Peyer's patch (tissue), 4 donors: ENCODE data around the gene SASH3. TPM values are rescaled to one million over a fixed set of nuclear protein-coding genes. Genes with fewer than 3 reads are reported as not detected.

Experiments
- DNase-seq, 3 donors: peaks; one replicate each; pipeline ENCODE4 v3.0.0-alpha.2; 2017 to 2019
- H3K27ac ChIP-seq, 4 donors: fragments of 200-600 bp; sonication (generic); one replicate each; pipeline ENCODE4 v1.5.1; 2016 to 2019
- H3K27me3 ChIP-seq, 2 donors: fragments of 200-600 bp; sonication (generic); one replicate each; pipeline ENCODE4 v1.5.1; 2019
- H3K36me3 ChIP-seq, 3 donors: fragments of 200-600 bp; sonication (generic); one replicate each; pipeline ENCODE4 v1.5.1; 2016 to 2019
- H3K4me1 ChIP-seq, 4 donors: fragments of 200-600 bp; sonication (generic); one replicate each; pipeline ENCODE4 v1.5.1; 2016 to 2019
- H3K4me3 ChIP-seq, 4 donors: fragments of 200-600 bp; sonication (generic); 1 replicate in 3 of 4; 2 replicates in 1 of 4; pipeline ENCODE4 v1.5.1; 2016 to 2019; ENCODE audit warnings: mild to moderate bottlenecking in 1 of 4
- H3K9me3 ChIP-seq, 4 donors: fragments of 200-600 bp; sonication (generic); one replicate each; pipeline ENCODE4 v1.5.1; 2016 to 2019; ENCODE audit warnings: mild to moderate bottlenecking in 1 of 4
- CTCF ChIP-seq, 6 experiments: fragments of 450-650 bp in 4 of 6; fragments of 200-600 bp in 2 of 6; sonication (generic) in 1 of 6; IDR thresholded peaks; one replicate each; pipeline ENCODE4 v1.5.1; 2017 to 2019; ENCODE audit warnings: antibody characterized with exemption in 6 of 6, mild to moderate bottlenecking in 3 of 6, moderate library complexity in 1 of 6
- POLR2A ChIP-seq, 2 donors: fragments of 450-650 bp; IDR thresholded peaks; one replicate each; pipeline ENCODE4 v1.5.1; 2017; ENCODE audit warnings: antibody characterized with exemption in 2 of 2, mild to moderate bottlenecking in 2 of 2, moderate library complexity in 2 of 2
- total RNA-seq, 4 donors: library from RNA; depleted of rRNA; stranded (reverse); fragments of >200 nt; gene quantifications; one replicate each; pipeline ENCODE4 v1.1.0, GENCODE V29; 2016

Gene SASH3
- 10 to 100 TPM in 1 of 4 donors, 1 to 10 TPM in 3; 2.2 to 45.4 (median 7.7) TPM for total RNA-seq

GRCh38 chrX:129779747-129780146 is at the start of gene SASH3:
SASH3 (plus strand) TSS chrX:129779949; CDS start chrX:129780098, 149 bp downstream.
- H3K27me3 ChIP-seq, result no peaks in the 10 kb centered on the region
- peak within 1 kb of the TSS; percentile 62 to 80 (median 77) for H3K27ac ChIP-seq
- H3K9me3 ChIP-seq, result no peaks in the 10 kb centered on the region
- peak in 1 of 6 experiments; percentile 2 for TF ChIP-seq CTCF (IDR thresholded peaks at IDR 0.05)
- TF ChIP-seq POLR2A (IDR thresholded peaks at IDR 0.05), result peak in 1 of 2 donors; percentile 16
- H3K4me1 ChIP-seq, result peaks cover 0 to 8% (median 3%) of the 10 kb centered on the region in 4 donors
- H3K36me3 ChIP-seq, result no peaks in the 10 kb centered on the region
- peak within 1 kb of the TSS; percentile 31 to 49 (median 42) for H3K4me3 ChIP-seq
- DNase-seq, result peak in 2 of 3 donors; percentile 92 to 95

GRCh38 chrX:129731228-129731627 is 48.5 kb upstream of the SASH3 start:
- no peaks in the 10 kb centered on the region for H3K27me3 ChIP-seq
- no peaks in the 10 kb centered on the region for H3K4me1 ChIP-seq
- no peak for DNase-seq
- no peak overlapping the region for H3K4me3 ChIP-seq
- TF ChIP-seq CTCF (IDR thresholded peaks at IDR 0.05) (no peak), POLR2A (IDR thresholded peaks at IDR 0.05) (no peak)
- no peaks in the 10 kb centered on the region for H3K36me3 ChIP-seq
- H3K27ac ChIP-seq, result no peak overlapping the region
- no peaks in the 10 kb centered on the region for H3K9me3 ChIP-seq

- no peak overlapping the region for H3K4me3 ChIP-seq
- no peak for DNase-seq
- H3K4me1 ChIP-seq, result peaks cover 0 to 11% (median 0%) of the 10 kb centered on the region in 4 donors
- TF ChIP-seq CTCF (IDR thresholded peaks at IDR 0.05) (no peak), POLR2A (IDR thresholded peaks at IDR 0.05) (no peak)
- H3K27me3 ChIP-seq, result no peaks in the 10 kb centered on the region
- no peaks in the 10 kb centered on the region for H3K36me3 ChIP-seq
- peak overlapping the region in 1 of 4 donors; percentile 6 for H3K27ac ChIP-seq
- H3K9me3 ChIP-seq, result no peaks in the 10 kb centered on the region
Measured at GRCh38 chrX:129732857-129733256, 46.9 kb upstream of the SASH3 start.

GRCh38 chrX:129733335-129733734 is 46.4 kb upstream of the SASH3 start:
- no peak for DNase-seq
- H3K27me3 ChIP-seq, result no peaks in the 10 kb centered on the region
- peak overlapping the region in 1 of 4 donors; percentile 6 for H3K27ac ChIP-seq
- H3K4me1 ChIP-seq, result peaks cover 0 to 14% (median 0%) of the 10 kb centered on the region in 4 donors
- TF ChIP-seq POLR2A (IDR thresholded peaks at IDR 0.05) (no peak), CTCF (IDR thresholded peaks at IDR 0.05) (no peak)
- H3K36me3 ChIP-seq, result no peaks in the 10 kb centered on the region
- H3K4me3 ChIP-seq, result no peak overlapping the region
- no peaks in the 10 kb centered on the region for H3K9me3 ChIP-seq

GRCh38 chrX:129736491-129736890 is 43.3 kb upstream of the SASH3 start:
- DNase-seq, result peak in 2 of 3 donors; percentile 67 to 73
- Histone ChIP-seq H3K27me3 (no peaks in the 10 kb centered on the region), H3K4me1 (peaks cover 0 to 14% (median 0%) of the 10 kb centered on the region in 4 donors), H3K9me3 (no peaks in the 10 kb centered on the region), H3K27ac (peak overlapping the region in 2 of 4 donors; percentile 39 to 92), H3K4me3 (no peak overlapping the region), H3K36me3 (no peaks in the 10 kb centered on the region)
- TF ChIP-seq POLR2A (IDR thresholded peaks at IDR 0.05) (no peak), CTCF (IDR thresholded peaks at IDR 0.05) (no peak)
